GM12891 (cell line): ENCODE results near the gene CDK5RAP2.

Experiments used
- PAX5 ChIP-seq: IDR thresholded peaks from 2 replicates; pipeline ENCODE4 v1.6.1; 2011; ENCODE audit warnings: low read length, moderate library complexity, mild to moderate bottlenecking; ENCODE audit not compliant: insufficient read depth, severe bottlenecking
- POLR2A ChIP-seq: IDR thresholded peaks from 2 replicates; pipeline ENCODE4 v1.6.1; 2011; ENCODE audit warnings: low read depth, low read length, control low read depth
- POLR2AphosphoS5 ChIP-seq: IDR thresholded peaks from 2 replicates; pipeline ENCODE4 v1.6.1; 2011; ENCODE audit warnings: low read depth, low read length, control low read depth
- POU2F2 ChIP-seq: IDR thresholded peaks from 2 replicates; pipeline ENCODE4 v1.6.1; 2011; ENCODE audit warnings: low read depth, mild to moderate bottlenecking, control low read depth, low read length, moderate library complexity
- SPI1 ChIP-seq: IDR thresholded peaks from 2 replicates; pipeline ENCODE4 v1.6.1; 2011; ENCODE audit warnings: low read depth, low read length, control low read depth
- TAF1 ChIP-seq: IDR thresholded peaks from 2 replicates; pipeline ENCODE4 v1.6.1; 2011; ENCODE audit warnings: low read depth, low read length, control low read depth

DNA sequence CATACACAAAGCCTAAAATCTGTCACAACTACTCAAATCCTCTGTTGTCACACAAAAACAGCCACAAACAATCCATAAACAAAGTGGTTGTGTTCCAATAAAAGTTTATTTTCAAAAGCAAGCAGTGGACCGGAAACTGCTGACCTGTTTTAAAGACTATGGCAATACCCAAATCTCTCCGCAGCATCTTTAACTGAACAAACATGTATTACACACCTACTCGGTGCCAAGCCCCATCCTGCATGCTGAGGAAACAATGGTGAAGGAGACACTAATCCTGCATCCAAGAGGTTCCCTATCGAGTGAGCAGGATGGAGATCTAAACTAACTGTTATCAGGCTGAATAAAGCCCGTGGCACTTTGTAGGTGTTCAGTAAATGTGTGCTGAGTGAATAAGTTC is 11.2 kb downstream of the CDK5RAP2 start:
- no peak for TF ChIP-seq POLR2A
- no peak for TF ChIP-seq TAF1
- no peak for TF ChIP-seq POU2F2
- TF ChIP-seq SPI1, result no peak
- TF ChIP-seq POLR2AphosphoS5, result no peak
- no peak for TF ChIP-seq PAX5
